Vagina (tissue), 2 donors: Measurements from ENCODE around the gene SQSTM1. TPM values are rescaled to one million over a fixed set of nuclear protein-coding genes. Genes with fewer than 3 reads are reported as not detected.

Experiments used
- DNase-seq, 2 donors: peaks; one replicate each; pipeline ENCODE4 v3.0.0-alpha.2; 2017; ENCODE audit errors: extremely low spot score in 2 of 2
- H3K27ac ChIP-seq: fragments of 200-600 bp; sonication (generic); one replicate; pipeline ENCODE4 v1.5.1; 2019
- H3K27me3 ChIP-seq: fragments of 200-600 bp; sonication (generic); one replicate; pipeline ENCODE4 v1.5.1; 2019
- H3K36me3 ChIP-seq, 2 donors: fragments of 200-600 bp; sonication (generic); one replicate each; pipeline ENCODE4 v1.5.1; 2017 to 2019
- H3K4me1 ChIP-seq: fragments of 200-600 bp; sonication (generic); one replicate; pipeline ENCODE4 v1.5.1; 2019
- H3K4me3 ChIP-seq, 2 donors: fragments of 200-600 bp; sonication (generic); 1 replicate in 1 of 2; 2 replicates in 1 of 2; pipeline ENCODE4 v1.5.1; 2016 to 2019
- H3K9me3 ChIP-seq: fragments of 200-600 bp; sonication (generic); one replicate; pipeline ENCODE4 v1.5.1; 2019
- POLR2A ChIP-seq, 2 donors: fragments of 450-650 bp; IDR thresholded peaks; one replicate each; pipeline ENCODE4 v1.6.1; 2017; ENCODE audit warnings: antibody characterized with exemption in 2 of 2, mild to moderate bottlenecking in 2 of 2, moderate library complexity in 2 of 2
- POLR2AphosphoS5 ChIP-seq, 2 donors: sonication (generic); formaldehyde crosslinking; IDR thresholded peaks; one replicate each; pipeline ENCODE4 v1.9.0; 2017; ENCODE audit warnings: antibody characterized with exemption in 2 of 2, mild to moderate bottlenecking in 2 of 2, low read depth in 1 of 2; ENCODE audit not compliant: insufficient read depth in 1 of 2
- intact Hi-C: fragments of 100-400 bp; cut with DNase I; formaldehyde crosslinking; loops from one replicate; pipeline ENCODE4 v1.15.1; 2023
- total RNA-seq: library from RNA; depleted of rRNA; stranded (reverse); fragments of >200 nt; gene quantifications from one replicate; pipeline ENCODE4 v1.2.3, GENCODE V29; 2016
- TF ChIP-seq, protein P1 (sequence below), 3 experiments: fragments of 450-650 bp in 2 of 3; fragments of 200-600 bp in 1 of 3; sonication (generic) in 1 of 3; IDR thresholded peaks; one replicate each; pipeline ENCODE4 v1.5.1; 2017 to 2019; ENCODE audit warnings: antibody characterized with exemption in 3 of 3, mild to moderate bottlenecking in 2 of 3, moderate library complexity in 2 of 3

Gene SQSTM1
- total RNA-seq, 1 donor from 2014 or later, result 373 TPM

GRCh38 chr5:179830818-179831468 lies 10.2 kb downstream of the SQSTM1 start:
- peaks cover 0 to 82% of the 10 kb centered on the region in 2 donors for H3K36me3 ChIP-seq
- no peaks in the 10 kb centered on the region for H3K27me3 ChIP-seq
- TF ChIP-seq POLR2A (IDR thresholded peaks at IDR 0.05), result no peak
- TF ChIP-seq, protein P1, sequence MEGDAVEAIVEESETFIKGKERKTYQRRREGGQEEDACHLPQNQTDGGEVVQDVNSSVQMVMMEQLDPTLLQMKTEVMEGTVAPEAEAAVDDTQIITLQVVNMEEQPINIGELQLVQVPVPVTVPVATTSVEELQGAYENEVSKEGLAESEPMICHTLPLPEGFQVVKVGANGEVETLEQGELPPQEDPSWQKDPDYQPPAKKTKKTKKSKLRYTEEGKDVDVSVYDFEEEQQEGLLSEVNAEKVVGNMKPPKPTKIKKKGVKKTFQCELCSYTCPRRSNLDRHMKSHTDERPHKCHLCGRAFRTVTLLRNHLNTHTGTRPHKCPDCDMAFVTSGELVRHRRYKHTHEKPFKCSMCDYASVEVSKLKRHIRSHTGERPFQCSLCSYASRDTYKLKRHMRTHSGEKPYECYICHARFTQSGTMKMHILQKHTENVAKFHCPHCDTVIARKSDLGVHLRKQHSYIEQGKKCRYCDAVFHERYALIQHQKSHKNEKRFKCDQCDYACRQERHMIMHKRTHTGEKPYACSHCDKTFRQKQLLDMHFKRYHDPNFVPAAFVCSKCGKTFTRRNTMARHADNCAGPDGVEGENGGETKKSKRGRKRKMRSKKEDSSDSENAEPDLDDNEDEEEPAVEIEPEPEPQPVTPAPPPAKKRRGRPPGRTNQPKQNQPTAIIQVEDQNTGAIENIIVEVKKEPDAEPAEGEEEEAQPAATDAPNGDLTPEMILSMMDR (IDR thresholded peaks at IDR 0.05), result no peak
- TF ChIP-seq POLR2AphosphoS5 (IDR thresholded peaks at IDR 0.05; ENCODE audit: insufficient read depth in 1 of 2, low read depth in 1 of 2), result no peak
- H3K4me3 ChIP-seq, result no peak overlapping the region
- intact Hi-C loops, result no loop called here
- H3K27ac ChIP-seq, result no peak overlapping the region
- H3K9me3 ChIP-seq, result no peaks in the 10 kb centered on the region
- DNase-seq, result no peak
- peaks cover 30% of the 10 kb centered on the region for H3K4me1 ChIP-seq

DNA sequence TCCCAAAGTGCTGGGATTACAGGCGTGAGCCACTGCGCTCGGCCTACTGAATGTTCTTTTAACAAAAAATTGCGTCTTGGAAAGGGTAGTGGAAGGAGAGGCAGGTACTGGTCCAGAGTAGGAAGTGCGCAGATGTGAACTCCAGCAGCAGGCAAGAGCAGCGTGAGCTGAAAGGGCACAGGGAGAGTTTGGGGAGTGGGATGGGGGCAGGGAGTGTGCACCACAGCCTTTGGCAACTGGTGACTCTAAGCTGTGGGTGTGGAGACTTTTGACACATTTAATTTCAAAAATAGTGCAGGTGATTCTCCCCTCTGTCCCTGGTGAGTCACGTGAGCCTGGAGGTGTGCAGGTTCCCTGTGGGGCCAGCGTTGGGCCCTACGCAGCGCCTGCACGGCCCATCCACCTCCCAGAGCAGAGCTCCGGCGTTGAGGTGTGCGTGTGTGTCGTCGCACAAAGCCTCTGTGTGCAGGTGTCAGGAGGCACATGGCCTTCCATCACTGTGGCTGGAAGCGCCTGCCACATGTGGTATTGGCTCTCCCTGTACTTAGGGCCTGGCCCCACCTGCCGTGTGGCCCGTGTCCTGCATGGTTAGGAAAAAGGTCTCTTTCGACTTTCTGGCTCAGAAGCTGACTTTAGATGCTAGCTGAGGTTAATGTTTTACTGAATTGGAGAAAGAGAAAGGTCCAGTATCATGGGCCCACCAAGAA lies 11.5 kb downstream of the SQSTM1 start:
- peaks cover 28% of the 10 kb centered on the region for H3K4me1 ChIP-seq
- no peak for DNase-seq

GRCh38 chr5:179833056-179833708 lies 12.5 kb downstream of the SQSTM1 start:
- no peak overlapping the region for H3K4me3 ChIP-seq
- intact Hi-C loops, result no loop called here
- peak in 1 of 2 donors; percentile 24 for TF ChIP-seq POLR2AphosphoS5 (IDR thresholded peaks at IDR 0.05; ENCODE audit: insufficient read depth in 1 of 2, low read depth in 1 of 2)
- TF ChIP-seq, protein P1 (IDR thresholded peaks at IDR 0.05), result no peak
- peaks cover 18% of the 10 kb centered on the region for H3K4me1 ChIP-seq
- peaks cover 7 to 85% of the 10 kb centered on the region in 2 donors for H3K36me3 ChIP-seq
- no peaks in the 10 kb centered on the region for H3K9me3 ChIP-seq
- DNase-seq, result no peak
- no peak overlapping the region for H3K27ac ChIP-seq
- H3K27me3 ChIP-seq, result no peaks in the 10 kb centered on the region

More for the DNA sequence above, 11.5 kb downstream of the SQSTM1 start:
- intact Hi-C loops, result no loop called here
- H3K27me3 ChIP-seq, result no peaks in the 10 kb centered on the region
- TF ChIP-seq POLR2A (IDR thresholded peaks at IDR 0.05) (no peak), POLR2AphosphoS5 (IDR thresholded peaks at IDR 0.05; ENCODE audit: insufficient read depth in 1 of 2, low read depth in 1 of 2) (no peak)
- TF ChIP-seq, protein P1 (IDR thresholded peaks at IDR 0.05), result no peak
- H3K4me3 ChIP-seq, result no peak overlapping the region
- H3K36me3 ChIP-seq, result peaks cover 7 to 83% of the 10 kb centered on the region in 2 donors
- no peak overlapping the region for H3K27ac ChIP-seq
- H3K9me3 ChIP-seq, result no peaks in the 10 kb centered on the region

- Histone ChIP-seq H3K27me3 (no peaks in the 10 kb centered on the region), H3K9me3 (no peaks in the 10 kb centered on the region), H3K4me3 (no peak overlapping the region), H3K36me3 (peaks cover 7 to 82% of the 10 kb centered on the region in 2 donors), H3K4me1 (peaks cover 14% of the 10 kb centered on the region), H3K27ac (no peak overlapping the region)
- no peak for DNase-seq
- intact Hi-C loops, result no loop called here
- TF ChIP-seq, protein P1 (IDR thresholded peaks at IDR 0.05), result no peak
- TF ChIP-seq POLR2AphosphoS5 (IDR thresholded peaks at IDR 0.05; ENCODE audit: insufficient read depth in 1 of 2, low read depth in 1 of 2) (no peak), POLR2A (IDR thresholded peaks at IDR 0.05) (no peak)
Measured at GRCh38 chr5:179833709-179834070, 13.0 kb downstream of the SQSTM1 start.
